Measurements from ENCODE around the gene SH3BP1. TPM values are rescaled to one million over a fixed set of nuclear protein-coding genes. Genes with fewer than 3 reads are reported as not detected.
A peak's percentile ranks its signal among the peaks of the same experiment; 100 is the strongest.

SH3BP1 gene
- total and polyA plus RNA-seq, 8 donors: 2.0 to 9.3 (median 3.9) TPM

GRCh38 chr22:37640591-37641560, 1.4 kb downstream of the SH3BP1 start:
- Histone ChIP-seq H3K27ac (no peak overlapping the region), H3K27me3 (no peaks in the 10 kb centered on the region), H3K4me1 (peaks cover 0 to 12% (median 5%) of the 10 kb centered on the region in 3 donors), H3K4me3 (peak overlapping the region in 2 of 4 donors; percentile 65 to 88), H3K9me3 (no peaks in the 10 kb centered on the region), H3K36me3 (no peaks in the 10 kb centered on the region)
- no peak for TF ChIP-seq CTCF (IDR thresholded peaks at IDR 0.05)
- FAIRE-seq (no peak), DNase-seq (peak in 1 of 6 donors; percentile 70), ATAC-seq (no peak)
- intact Hi-C loops (cut with DNase I): loop anchor here in 2 of 3 donors (5.0 to 10.0 kb wide), 2 partner anchors 41 to 154 kb away; no protein-coding TSS in a partner anchor
- 78 to 80% methylated on average over 23 to 24 of the region's 24 CpGs for WGBS, 2 donors

GRCh38 chr22:37641561-37641949, 2.1 kb downstream of the SH3BP1 start:
- Histone ChIP-seq H3K4me3 (no peak overlapping the region), H3K27me3 (no peaks in the 10 kb centered on the region), H3K4me1 (peaks cover 0 to 12% (median 5%) of the 10 kb centered on the region in 3 donors), H3K36me3 (no peaks in the 10 kb centered on the region), H3K27ac (no peak overlapping the region), H3K9me3 (no peaks in the 10 kb centered on the region)
- no peak for TF ChIP-seq CTCF (IDR thresholded peaks at IDR 0.05)
- no peak for FAIRE-seq
- intact Hi-C loops (cut with DNase I): loop anchor here in 2 of 3 donors (5.0 to 10.0 kb wide), 2 partner anchors 41 to 153 kb away; no protein-coding TSS in a partner anchor
- ATAC-seq: no peak
- DNase-seq: no peak
- WGBS, 2 donors: 69 to 73% methylated on average over 5 of the region's 5 CpGs

GRCh38 chr22:37643225-37643847, 3.9 kb downstream of the SH3BP1 start:
- Histone ChIP-seq H3K36me3 (no peaks in the 10 kb centered on the region), H3K27ac (no peak overlapping the region), H3K9me3 (no peaks in the 10 kb centered on the region), H3K4me1 (peaks cover 0 to 12% (median 5%) of the 10 kb centered on the region in 3 donors), H3K27me3 (no peaks in the 10 kb centered on the region), H3K4me3 (no peak overlapping the region)
- TF ChIP-seq CTCF (IDR thresholded peaks at IDR 0.05): peak; percentile 92 to 95 (median 93)
- ATAC-seq (peak; percentile 72 to 84 (median 82)), FAIRE-seq (no peak), DNase-seq (peak; percentile 70 to 98 (median 90))
- intact Hi-C loops (cut with DNase I): loop anchor here in 2 of 3 donors (5.0 to 10.0 kb wide), 2 partner anchors 39 to 151 kb away; no protein-coding TSS in a partner anchor
- WGBS, 2 donors: 32 to 33% methylated on average over 9 of the region's 9 CpGs

- intact Hi-C loops (cut with DNase I): loop anchor here in 1 of 3 donors (10.0 kb wide), 1 partner anchor 147 kb away; no protein-coding TSS in a partner anchor
- peak overlapping the region in 3 of 4 donors; percentile 22 to 50 (median 34) for H3K27ac ChIP-seq
- no peak for FAIRE-seq
Measured at GRCh38 chr22:37647317-37647716, 7.8 kb downstream of the SH3BP1 start.

More at GRCh38 chr22:37647317-37647716, 7.8 kb downstream of the SH3BP1 start:
- ATAC-seq (no peak), DNase-seq (peak in 1 of 6 donors; percentile 26)
- Histone ChIP-seq H3K9me3 (no peaks in the 10 kb centered on the region), H3K4me1 (no peaks in the 10 kb centered on the region), H3K27me3 (no peaks in the 10 kb centered on the region), H3K4me3 (no peak overlapping the region), H3K36me3 (no peaks in the 10 kb centered on the region)
- 94 to 95% methylated on average over 9 of the region's 9 CpGs for WGBS, 2 donors
- TF ChIP-seq CTCF (IDR thresholded peaks at IDR 0.05): no peak
